ENCODE measurements around the gene PEPD. TPM values are rescaled to one million over a fixed set of nuclear protein-coding genes. Genes with fewer than 3 reads are reported as not detected.

The PEPD gene
- total RNA-seq, 1 experiment from 2014 or later, result 40.5 TPM

DNA sequence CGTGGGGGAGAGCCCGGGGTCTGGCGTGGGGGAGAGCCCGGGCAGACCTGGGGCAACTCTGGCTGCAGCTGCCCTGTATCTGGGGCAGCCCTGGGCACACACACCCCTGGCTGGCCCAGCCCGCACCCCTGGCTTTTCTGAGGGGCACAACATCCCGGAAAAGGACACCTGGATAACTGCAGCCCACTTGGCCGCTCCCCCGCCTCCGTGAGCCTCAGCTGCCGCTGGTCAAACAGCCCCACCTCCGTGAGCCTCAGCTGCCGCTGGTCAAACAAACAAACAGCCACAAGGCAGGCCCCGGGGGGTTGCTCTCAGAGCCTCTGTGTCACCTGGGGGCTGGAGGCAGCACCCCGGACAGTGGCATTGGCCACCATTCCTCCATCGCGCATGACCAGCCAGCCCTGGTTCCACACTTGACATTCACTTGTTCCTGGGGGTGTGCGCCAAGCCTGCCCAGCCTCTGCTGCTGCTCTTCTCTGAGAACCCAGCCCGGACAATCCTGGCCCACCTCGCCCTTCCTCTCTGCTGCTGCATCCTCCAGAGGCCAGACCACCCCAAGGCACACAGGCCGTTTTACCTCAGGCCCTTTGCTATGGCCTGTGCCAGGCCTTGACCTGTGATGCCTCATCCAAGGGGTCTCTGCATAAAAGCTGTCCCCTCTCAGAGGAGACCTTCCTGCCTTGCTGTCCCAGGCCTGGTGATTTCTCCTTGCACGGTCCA, 128.1 kb downstream of the PEPD start:
- TF ChIP-seq FOSL1 (IDR thresholded peaks at IDR 0.05; ENCODE audit: low read depth) (no peak), SP1 (IDR thresholded peaks at IDR 0.05; ENCODE audit: low read depth) (no peak), RAD21 (IDR thresholded peaks at IDR 0.05; ENCODE audit: low read depth) (no peak), POLR2AphosphoS5 (IDR thresholded peaks at IDR 0.05; ENCODE audit: low read depth, low read length) (no peak; the same call in 1 of the 2 replicates), JUND (IDR thresholded peaks at IDR 0.05) (no peak), ELF1 (IDR thresholded peaks at IDR 0.05; ENCODE audit: borderline replicate concordance, low read depth) (no peak), YY1 (IDR thresholded peaks at IDR 0.05; ENCODE audit: extremely low read depth, insufficient replicate concordance, low read depth, low read length) (no peak), ZNF274 (IDR thresholded peaks at IDR 0.05; ENCODE audit: low read depth, low read length) (no peak), SIN3A (IDR thresholded peaks at IDR 0.05; ENCODE audit: low read depth) (no peak), CTCF (IDR thresholded peaks at IDR 0.05 in 2 of 3, conservative IDR thresholded peaks at IDR 0.05 in 1 of 3; ENCODE audit: borderline replicate concordance in 1 of 3, insufficient read depth in 1 of 3, low read depth in 2 of 3, low read length in 2 of 3) (no peak), EZH2 (IDR thresholded peaks at IDR 0.05) (no peak), CBX3 (IDR thresholded peaks at IDR 0.05; ENCODE audit: low read depth) (no peak), POLR2A (IDR thresholded peaks at IDR 0.05; ENCODE audit: borderline replicate concordance, extremely low read depth, insufficient read depth, insufficient read length) (no peak), SRF (IDR thresholded peaks at IDR 0.05; ENCODE audit: low read depth) (no peak), TCF7L2 (IDR thresholded peaks at IDR 0.05; ENCODE audit: borderline replicate concordance, extremely low read depth, insufficient read depth, insufficient read length) (no peak), EGR1 (IDR thresholded peaks at IDR 0.05; ENCODE audit: low read depth) (no peak), EZH2phosphoT487 (IDR thresholded peaks at IDR 0.05; ENCODE audit: borderline replicate concordance) (no peak)
- TF ChIP-seq, protein P1, sequence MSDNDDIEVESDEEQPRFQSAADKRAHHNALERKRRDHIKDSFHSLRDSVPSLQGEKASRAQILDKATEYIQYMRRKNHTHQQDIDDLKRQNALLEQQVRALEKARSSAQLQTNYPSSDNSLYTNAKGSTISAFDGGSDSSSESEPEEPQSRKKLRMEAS (IDR thresholded peaks at IDR 0.05), result no peak
- H4K20me1 ChIP-seq (ENCODE audit: insufficient read depth), result no peaks in the 10 kb centered on the region
- no peaks in the 10 kb centered on the region for H3K79me2 ChIP-seq (ENCODE audit: insufficient read depth, low read length)
- RAD21 ChIA-PET (ENCODE audit: low non-redundant PET in 1 of 2, low total read pairs in 2 of 2, uncharacterized antibody in 2 of 2, unreplicated experiment in 2 of 2), result interaction anchor here in 1 of 2 experiments (0.6 kb wide), 1 partner anchor 115 kb away, joined by 3 read pairs; no protein-coding TSS in a partner anchor
- no peaks in the 10 kb centered on the region for H3K27me3 ChIP-seq (ENCODE audit: insufficient read depth, low read length)
- no peak overlapping the region for H3K9ac ChIP-seq (ENCODE audit: low read length)
- DNase-seq (ENCODE audit: low read depth, low spot score) (no peak), ATAC-seq (no peak)
- H3K27ac ChIP-seq (ENCODE audit: low read depth, low read length), result no peak overlapping the region
- CTCF ChIA-PET, result no interaction called here
- H3K36me3 ChIP-seq (ENCODE audit: control insufficient read depth in 1 of 2, insufficient read depth in 2 of 2, low read length in 2 of 2), result no peaks in the 10 kb centered on the region; a peak in 1 of 4 replicates
- POLR2A ChIA-PET, result no interaction called here
- H2AFZ ChIP-seq (ENCODE audit: low read depth, low read length, poor library complexity, severe bottlenecking), result no peak overlapping the region
- no peaks in the 10 kb centered on the region for H3K9me3 ChIP-seq (ENCODE audit: control insufficient read depth in 1 of 2, insufficient read depth in 1 of 2, low read depth in 1 of 2, low read length in 2 of 2)
- H3K4me1 ChIP-seq (ENCODE audit: control insufficient read depth in 1 of 2, insufficient read depth in 2 of 2, low read length in 2 of 2), result no peaks in the 10 kb centered on the region
- no peak overlapping the region for H3K4me3 ChIP-seq (replicated peaks in 1 of 2; ENCODE audit: low read depth in 1 of 2, low read length in 2 of 2)
- H3K4me2 ChIP-seq (ENCODE audit: low read length), result no peak overlapping the region
- no peaks in the 10 kb centered on the region for H3K9me2 ChIP-seq (ENCODE audit: insufficient read depth)
- BruUV-seq (replicated peaks), result no TSS peak
- intact Hi-C loops (cut with micrococcal nuclease), result no loop called here

Measured in HCT116 (cell line).